Keratinocyte (primary cell): ENCODE data around the gene MYL6. TPM values are rescaled to one million over a fixed set of nuclear protein-coding genes. Genes with fewer than 3 reads are reported as not detected.

ENCODE experiments used
- DNase-seq: peaks from one replicate; pipeline ENCODE4 v3.0.0-alpha.2; 2011; ENCODE audit warnings: low read depth, missing footprints, low spot score
- FAIRE-seq: peaks from 2 replicates; lab custom pipeline; 2011; peaks lifted over from hg19 to GRCh38; lab: Jason Lieb, UNC
- H2AFZ ChIP-seq: 2 replicates; pipeline ENCODE4 v1.6.0; 2012; ENCODE audit warnings: low read length, control low read depth, inconsistent platforms; ENCODE audit not compliant: control insufficient read depth
- H3K27ac ChIP-seq: 2 replicates; pipeline ENCODE4 v1.5.1; 2011; ENCODE audit warnings: low read length; ENCODE audit not compliant: control insufficient read depth, insufficient read depth
- H3K27me3 ChIP-seq: 3 replicates; pipeline ENCODE4 v1.6.0; 2011; ENCODE audit warnings: low read length; ENCODE audit not compliant: control insufficient read depth, insufficient read depth; ENCODE audit errors: extremely low read depth
- H3K36me3 ChIP-seq, 2 experiments: 2 replicates in 1 of 2; 3 replicates in 1 of 2; pipeline ENCODE4 v1.5.1; 2011; ENCODE audit warnings: low read length in 2 of 2, mild to moderate bottlenecking in 1 of 2; ENCODE audit not compliant: control insufficient read depth in 2 of 2, insufficient read depth in 2 of 2; ENCODE audit errors: extremely low read depth in 1 of 2
- H3K4me1 ChIP-seq: 3 replicates; pipeline ENCODE4 v1.5.1; 2011; ENCODE audit warnings: low read length; ENCODE audit not compliant: control insufficient read depth, insufficient read depth; ENCODE audit errors: extremely low read depth
- H3K4me2 ChIP-seq: 3 replicates; pipeline ENCODE4 v1.6.0; 2011; ENCODE audit warnings: low read depth, low read length; ENCODE audit not compliant: control insufficient read depth, insufficient read depth; ENCODE audit errors: extremely low read depth
- H3K4me3 ChIP-seq, 3 experiments: fragments of 200-600 bp in 1 of 3; sonication (generic) in 1 of 3; 2 replicates in 2 of 3; 3 replicates in 1 of 3; pipeline ENCODE4 v1.5.1; 2011 to 2016; ENCODE audit warnings: low read length in 3 of 3, mild to moderate bottlenecking in 3 of 3, control low read depth in 2 of 3, inconsistent platforms in 1 of 3, low read depth in 1 of 3, mixed read lengths in 1 of 3, mixed run types in 1 of 3, moderate library complexity in 1 of 3; ENCODE audit not compliant: control insufficient read depth in 2 of 3, insufficient read depth in 2 of 3; ENCODE audit errors: extremely low read depth in 1 of 3
- H3K79me2 ChIP-seq: 2 replicates; pipeline ENCODE4 v1.6.0; 2012; ENCODE audit warnings: low read length; ENCODE audit not compliant: control insufficient read depth, insufficient read depth
- H3K9ac ChIP-seq: 3 replicates; pipeline ENCODE4 v1.6.0; 2011; ENCODE audit warnings: low read length; ENCODE audit not compliant: control insufficient read depth, insufficient read depth; ENCODE audit errors: extremely low read depth
- H3K9me1 ChIP-seq: 3 replicates; pipeline ENCODE4 v1.6.0; 2011; ENCODE audit warnings: low read length; ENCODE audit not compliant: control insufficient read depth, insufficient read depth; ENCODE audit errors: extremely low read depth
- H3K9me3 ChIP-seq: 2 replicates; pipeline ENCODE4 v1.5.1; 2012; ENCODE audit warnings: low read depth, low read length; ENCODE audit not compliant: control insufficient read depth
- H4K20me1 ChIP-seq: 3 replicates; pipeline ENCODE4 v1.6.0; 2011; ENCODE audit warnings: low read length; ENCODE audit not compliant: control insufficient read depth, insufficient read depth; ENCODE audit errors: extremely low read depth
- CTCF ChIP-seq, 3 experiments: IDR thresholded peaks in 1 of 3; conservative IDR thresholded peaks in 1 of 3; optimal IDR thresholded peaks in 1 of 3; 2 replicates in 2 of 3; 3 replicates in 1 of 3; pipeline versions ENCODE3 to v1.5.1; 2011; ENCODE audit warnings: low read length in 3 of 3, mild to moderate bottlenecking in 3 of 3, moderate library complexity in 2 of 3, control low read depth in 1 of 3, inconsistent platforms in 1 of 3; ENCODE audit not compliant: insufficient read depth in 2 of 3; ENCODE audit errors: extremely low read depth in 1 of 3
- EZH2 ChIP-seq: IDR thresholded peaks from one replicate; pipeline ENCODE4 v1.6.1; 2012; ENCODE audit warnings: inconsistent platforms, mild to moderate bottlenecking, low read length, moderate library complexity
- dilution Hi-C: fragments of 300-500 bp; cut with MboI; formaldehyde crosslinking; loops from one replicate; pipeline ENCODE4 v1.7.0; 2020; ENCODE audit warnings: low sequenced_read_pairs; ENCODE audit not compliant: extremely low pct_ligation_motif_present
- polyA plus RNA-seq, 5 experiments: library from polyadenylated mRNA; depleted of rRNA in 3 of 5; stranded (reverse) in 3 of 5; stranded (forward) in 1 of 5; unstranded in 1 of 5; fragments of >200 nt; gene quantifications; 1 replicate in 1 of 5; 2 replicates in 3 of 5; 3 replicates in 1 of 5; pipeline versions ENCODE4 v1.2.1 to v1.2.3, GENCODE V29; 2011 to 2012; ENCODE audit warnings: missing spikeins in 2 of 5, low read depth in 1 of 5, low replicate concordance in 1 of 5

MYL6 gene
- polyA plus RNA-seq, 1 donor (not counting 4 experiments of a cell fraction or from before 2014, with no cell fraction given): 4,542 TPM

- no peak for FAIRE-seq
These were observed 44.2 kb downstream of the MYL6 start for GRCh38 chr12:56202366-56202765.

GRCh38 chr12:56202838-56203237, 44.7 kb downstream of the MYL6 start:
- TF ChIP-seq CTCF (optimal IDR thresholded peaks at IDR 0.05 in 1 of 3, IDR thresholded peaks at IDR 0.05 in 1 of 3, conservative IDR thresholded peaks at IDR 0.05 in 1 of 3; ENCODE audit: extremely low read depth in 1 of 3, insufficient read depth in 2 of 3, low read length in 3 of 3): no peak
- TF ChIP-seq EZH2: no peak
- Histone ChIP-seq H3K9me3 (no peaks in the 10 kb centered on the region), H3K27me3 (no peaks in the 10 kb centered on the region), H2AFZ (no peak overlapping the region), H3K4me2 (no peak overlapping the region), H4K20me1 (no peaks in the 10 kb centered on the region), H3K36me3 (peaks cover 13 to 34% of the 10 kb centered on the region in 2 experiments), H3K9ac (no peak overlapping the region), H3K4me1 (no peaks in the 10 kb centered on the region), H3K9me1 (no peaks in the 10 kb centered on the region), H3K27ac (no peak overlapping the region), H3K4me3 (no peak overlapping the region), H3K79me2 (no peaks in the 10 kb centered on the region)
- dilution Hi-C loops: no loop called here
- FAIRE-seq (no peak), DNase-seq (no peak)

More at GRCh38 chr12:56202366-56202765, 44.2 kb downstream of the MYL6 start:
- Histone ChIP-seq H3K36me3 (peaks cover 8 to 29% of the 10 kb centered on the region in 2 experiments), H3K9me1 (no peaks in the 10 kb centered on the region), H4K20me1 (no peaks in the 10 kb centered on the region), H2AFZ (no peak overlapping the region), H3K27ac (no peak overlapping the region), H3K9me3 (no peaks in the 10 kb centered on the region), H3K79me2 (no peaks in the 10 kb centered on the region), H3K4me2 (no peak overlapping the region), H3K9ac (no peak overlapping the region), H3K4me3 (no peak overlapping the region), H3K27me3 (no peaks in the 10 kb centered on the region), H3K4me1 (no peaks in the 10 kb centered on the region)
- TF ChIP-seq CTCF (optimal IDR thresholded peaks at IDR 0.05 in 1 of 3, IDR thresholded peaks at IDR 0.05 in 1 of 3, conservative IDR thresholded peaks at IDR 0.05 in 1 of 3; ENCODE audit: extremely low read depth in 1 of 3, insufficient read depth in 2 of 3, low read length in 3 of 3) (no peak), EZH2 (no peak)
- DNase-seq: no peak
- dilution Hi-C loops: no loop called here
